ENCODE measurements around the gene POLG2. TPM values are rescaled to one million over a fixed set of nuclear protein-coding genes. Genes with fewer than 3 reads are reported as not detected.

The POLG2 gene
- total RNA-seq, 4 donors from 2014 or later = 1.4 to 12.6 (median 6.6) TPM

- WGBS, 2 donors (ENCODE audit: low coverage in 1 of 2) = 83% methylated on average over 1 of the region's 1 CpG; no CpG with 5 or more reads in 1 of the 2 donors
- Histone ChIP-seq H3K9me3 (no peaks in the 10 kb centered on the region), H3K4me3 (no peak overlapping the region), H3K27ac (no peak overlapping the region), H3K36me3 (no peaks in the 10 kb centered on the region), H3K4me1 (peaks cover 0 to 7% (median 2%) of the 10 kb centered on the region in 3 donors), H3K27me3 (no peaks in the 10 kb centered on the region)
- ATAC-seq = no peak
- TF ChIP-seq EP300 (IDR thresholded peaks at IDR 0.05) = no peak
- TF ChIP-seq CTCF (IDR thresholded peaks at IDR 0.05) = no peak
- TF ChIP-seq POLR2A (IDR thresholded peaks at IDR 0.05) = no peak
- no peak for TF ChIP-seq POLR2AphosphoS5 (IDR thresholded peaks at IDR 0.05)
Measured at GRCh38 chr17:64447526-64447925, 49.3 kb downstream of the POLG2 start.

- Histone ChIP-seq H3K36me3 (no peaks in the 10 kb centered on the region), H3K9me3 (peaks cover 0 to 2% (median 0%) of the 10 kb centered on the region in 3 donors), H3K27ac (peak overlapping the region in 3 of 4 donors; percentile 20 to 41 (median 41)), H3K4me3 (no peak overlapping the region), H3K27me3 (no peaks in the 10 kb centered on the region), H3K4me1 (peaks cover 0 to 3% (median 2%) of the 10 kb centered on the region in 3 donors)
- no peak for TF ChIP-seq EP300 (IDR thresholded peaks at IDR 0.05)
- TF ChIP-seq POLR2A (IDR thresholded peaks at IDR 0.05) = no peak
- TF ChIP-seq POLR2AphosphoS5 (IDR thresholded peaks at IDR 0.05) = no peak
- no peak for TF ChIP-seq CTCF (IDR thresholded peaks at IDR 0.05)
- WGBS, 2 donors (ENCODE audit: low coverage in 1 of 2) = 81 to 91% methylated on average over 4 of the region's 6 CpGs
- no peak for ATAC-seq
Measured at GRCh38 chr17:64443086-64443760, 53.6 kb downstream of the POLG2 start.

GRCh38 chr17:64442541-64442971, 54.3 kb downstream of the POLG2 start:
- peak overlapping the region in 3 of 4 donors; percentile 20 to 41 (median 41) for H3K27ac ChIP-seq
- peak; percentile 36 for ATAC-seq

GRCh38 chr17:64441772-64442540, 54.9 kb downstream of the POLG2 start:
- 35 to 61% methylated on average over 2 to 9 of the region's 10 CpGs for WGBS, 2 donors (ENCODE audit: low coverage in 1 of 2)
- peak overlapping the region in 3 of 4 donors; percentile 20 to 41 (median 41) for H3K27ac ChIP-seq
- no peak for TF ChIP-seq POLR2AphosphoS5 (IDR thresholded peaks at IDR 0.05)
- TF ChIP-seq POLR2A (IDR thresholded peaks at IDR 0.05) = no peak
- TF ChIP-seq EP300 (IDR thresholded peaks at IDR 0.05) = no peak
- TF ChIP-seq CTCF (IDR thresholded peaks at IDR 0.05) = no peak

More at GRCh38 chr17:64442541-64442971, 54.3 kb downstream of the POLG2 start:
- Histone ChIP-seq H3K4me1 (peaks cover 0 to 3% (median 0%) of the 10 kb centered on the region in 3 donors), H3K36me3 (no peaks in the 10 kb centered on the region), H3K27me3 (no peaks in the 10 kb centered on the region), H3K4me3 (no peak overlapping the region), H3K9me3 (peaks cover 0 to 9% (median 0%) of the 10 kb centered on the region in 3 donors)
- WGBS, 2 donors (ENCODE audit: low coverage in 1 of 2) = 64 to 75% methylated on average over 1 to 3 of the region's 3 CpGs
- no peak for TF ChIP-seq POLR2A (IDR thresholded peaks at IDR 0.05)
- no peak for TF ChIP-seq POLR2AphosphoS5 (IDR thresholded peaks at IDR 0.05)
- no peak for TF ChIP-seq CTCF (IDR thresholded peaks at IDR 0.05)
- no peak for TF ChIP-seq EP300 (IDR thresholded peaks at IDR 0.05)

More at GRCh38 chr17:64441772-64442540, 54.9 kb downstream of the POLG2 start:
- peak; percentile 70 for ATAC-seq
- Histone ChIP-seq H3K36me3 (no peaks in the 10 kb centered on the region), H3K27me3 (no peaks in the 10 kb centered on the region), H3K4me3 (no peak overlapping the region), H3K4me1 (peaks cover 0 to 3% (median 0%) of the 10 kb centered on the region in 3 donors), H3K9me3 (peaks cover 0 to 12% (median 0%) of the 10 kb centered on the region in 3 donors)
